Measurements from ENCODE around the gene TMEM192.

- TF ChIP-seq, protein P1, sequence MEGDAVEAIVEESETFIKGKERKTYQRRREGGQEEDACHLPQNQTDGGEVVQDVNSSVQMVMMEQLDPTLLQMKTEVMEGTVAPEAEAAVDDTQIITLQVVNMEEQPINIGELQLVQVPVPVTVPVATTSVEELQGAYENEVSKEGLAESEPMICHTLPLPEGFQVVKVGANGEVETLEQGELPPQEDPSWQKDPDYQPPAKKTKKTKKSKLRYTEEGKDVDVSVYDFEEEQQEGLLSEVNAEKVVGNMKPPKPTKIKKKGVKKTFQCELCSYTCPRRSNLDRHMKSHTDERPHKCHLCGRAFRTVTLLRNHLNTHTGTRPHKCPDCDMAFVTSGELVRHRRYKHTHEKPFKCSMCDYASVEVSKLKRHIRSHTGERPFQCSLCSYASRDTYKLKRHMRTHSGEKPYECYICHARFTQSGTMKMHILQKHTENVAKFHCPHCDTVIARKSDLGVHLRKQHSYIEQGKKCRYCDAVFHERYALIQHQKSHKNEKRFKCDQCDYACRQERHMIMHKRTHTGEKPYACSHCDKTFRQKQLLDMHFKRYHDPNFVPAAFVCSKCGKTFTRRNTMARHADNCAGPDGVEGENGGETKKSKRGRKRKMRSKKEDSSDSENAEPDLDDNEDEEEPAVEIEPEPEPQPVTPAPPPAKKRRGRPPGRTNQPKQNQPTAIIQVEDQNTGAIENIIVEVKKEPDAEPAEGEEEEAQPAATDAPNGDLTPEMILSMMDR (IDR thresholded peaks at IDR 0.05): no peak
- TF ChIP-seq POLR2A (IDR thresholded peaks at IDR 0.05; ENCODE audit: low read depth): no peak
Observed at GRCh38 chr4:165106518-165106917, 6.1 kb downstream of the TMEM192 start.

Measured in esophagus muscularis mucosa (tissue), 3 donors.